BE2C (cell line): Measurements from ENCODE around the gene MSN.
"Not testable (repeated sequence)": the region's sequence is repeated elsewhere in the genome, so short reads cannot be mapped to it uniquely, and the experiment has no call there.

ENCODE experiments used
- DNase-seq: peaks from one replicate; pipeline ENCODE4 v3.0.0-alpha.2; 2020
- H3K27me3 ChIP-seq: fragments of 250-450 bp; sonication (Bioruptor Pico); 2 replicates; pipeline ENCODE4 v1.5.1; 2020; ENCODE audit warnings: mild to moderate bottlenecking
- H3K36me3 ChIP-seq: fragments of 250-450 bp; sonication (Bioruptor Pico); 2 replicates; pipeline ENCODE4 v1.5.1; 2020; ENCODE audit warnings: mild to moderate bottlenecking
- H3K4me1 ChIP-seq: fragments of 250-450 bp; sonication (Bioruptor Pico); 2 replicates; pipeline ENCODE4 v1.5.1; 2020
- H3K4me3 ChIP-seq: 2 replicates; pipeline ENCODE4 v1.5.1; 2011; ENCODE audit warnings: low read depth, low read length
- H3K9me3 ChIP-seq: fragments of 250-450 bp; sonication (Bioruptor Pico); 2 replicates; pipeline ENCODE4 v1.5.1; 2020
- CTCF ChIP-seq: IDR thresholded peaks from 2 replicates; pipeline ENCODE4 v1.5.1; 2012; ENCODE audit warnings: mild to moderate bottlenecking, low read depth, low read length

MSN gene

GRCh38 chrX:65647801-65648200, 19.7 kb upstream of the MSN start:
- H3K4me1 ChIP-seq = no peaks in the 10 kb centered on the region
- H3K4me3 ChIP-seq = no peak overlapping the region
- no peaks in the 10 kb centered on the region for H3K9me3 ChIP-seq
- H3K27me3 ChIP-seq = no peaks in the 10 kb centered on the region
- no peak for DNase-seq
- no peaks in the 10 kb centered on the region for H3K36me3 ChIP-seq
- TF ChIP-seq CTCF = no peak

- Histone ChIP-seq H3K9me3 (no peaks in the 10 kb centered on the region), H3K4me3 (no peak overlapping the region), H3K36me3 (no peaks in the 10 kb centered on the region), H3K4me1 (no peaks in the 10 kb centered on the region), H3K27me3 (no peaks in the 10 kb centered on the region)
- no peak for TF ChIP-seq CTCF
- no peak for DNase-seq
Observed at GRCh38 chrX:65652098-65652497, 15.4 kb upstream of the MSN start.

GRCh38 chrX:65657009-65657441, 10.4 kb upstream of the MSN start:
- DNase-seq, H3K4me1 ChIP-seq, H3K27me3 ChIP-seq, H3K4me3 ChIP-seq, H3K36me3 ChIP-seq, H3K9me3 ChIP-seq: not testable (repeated sequence)

- TF ChIP-seq CTCF = no peak
- no peak overlapping the region for H3K4me3 ChIP-seq
- no peaks in the 10 kb centered on the region for H3K4me1 ChIP-seq
- no peak for DNase-seq
- no peaks in the 10 kb centered on the region for H3K36me3 ChIP-seq
- H3K9me3 ChIP-seq = no peaks in the 10 kb centered on the region
- no peaks in the 10 kb centered on the region for H3K27me3 ChIP-seq
Observed at GRCh38 chrX:65657659-65658058, 9.8 kb upstream of the MSN start.

GRCh38 chrX:65658229-65658628, 9.2 kb upstream of the MSN start:
- Histone ChIP-seq H3K27me3 (no peaks in the 10 kb centered on the region), H3K36me3 (no peaks in the 10 kb centered on the region), H3K9me3 (no peaks in the 10 kb centered on the region), H3K4me1 (no peaks in the 10 kb centered on the region), H3K4me3 (no peak overlapping the region)
- TF ChIP-seq CTCF = no peak
- no peak for DNase-seq

GRCh38 chrX:65667157-65667502, 324 bp upstream of the MSN start:
- DNase-seq = no peak
- H3K4me1 ChIP-seq = no peaks in the 10 kb centered on the region
- H3K9me3 ChIP-seq = no peaks in the 10 kb centered on the region
- H3K27me3 ChIP-seq = no peaks in the 10 kb centered on the region
- no peak for TF ChIP-seq CTCF
- H3K36me3 ChIP-seq = no peaks in the 10 kb centered on the region
- no peak overlapping the region for H3K4me3 ChIP-seq
